Left colon (tissue), 2 donors: Measurements from ENCODE around the gene AP1M2. TPM values are rescaled to one million over a fixed set of nuclear protein-coding genes. Genes with fewer than 3 reads are reported as not detected.
"Not testable (repeated sequence)": the region's sequence is repeated elsewhere in the genome, so short reads cannot be mapped to it uniquely, and the experiment has no call there.

Experiments used
- ATAC-seq: fragments of 200-7000 bp; cut with Tn5 transposase; one replicate; pipeline ENCODE4 v1.9.1; 2020; ENCODE audit warnings: mild to moderate bottlenecking, moderate library complexity
- DNase-seq, 2 donors: peaks; one replicate each; pipeline ENCODE4 v3.0.0-alpha.2; 2020
- intact Hi-C, 2 donors: fragments of 100-400 bp; cut with DNase I in 1 of 2; cut with micrococcal nuclease in 1 of 2; formaldehyde crosslinking; loops; one replicate each; pipeline versions ENCODE4 v1.11.2 to v1.14.0; 2022; cut with DNase I, micrococcal nuclease
- total RNA-seq, 2 donors: library from RNA; stranded (reverse); fragmentation: NEBNext Ultra II Directional; extraction: Animal tissue kit (Norgen Biotek cat#: 25700); gene quantifications; one replicate each; pipeline ENCODE4 v1.2.1, GENCODE V29; 2021
- donor health status: DM: no; HTN: no; CAD: no.
- donor health status: DM: yes; HTN: yes; CAD: no.

AP1M2 gene
- total RNA-seq, 2 donors from 2014 or later: 116 to 158 TPM

DNA sequence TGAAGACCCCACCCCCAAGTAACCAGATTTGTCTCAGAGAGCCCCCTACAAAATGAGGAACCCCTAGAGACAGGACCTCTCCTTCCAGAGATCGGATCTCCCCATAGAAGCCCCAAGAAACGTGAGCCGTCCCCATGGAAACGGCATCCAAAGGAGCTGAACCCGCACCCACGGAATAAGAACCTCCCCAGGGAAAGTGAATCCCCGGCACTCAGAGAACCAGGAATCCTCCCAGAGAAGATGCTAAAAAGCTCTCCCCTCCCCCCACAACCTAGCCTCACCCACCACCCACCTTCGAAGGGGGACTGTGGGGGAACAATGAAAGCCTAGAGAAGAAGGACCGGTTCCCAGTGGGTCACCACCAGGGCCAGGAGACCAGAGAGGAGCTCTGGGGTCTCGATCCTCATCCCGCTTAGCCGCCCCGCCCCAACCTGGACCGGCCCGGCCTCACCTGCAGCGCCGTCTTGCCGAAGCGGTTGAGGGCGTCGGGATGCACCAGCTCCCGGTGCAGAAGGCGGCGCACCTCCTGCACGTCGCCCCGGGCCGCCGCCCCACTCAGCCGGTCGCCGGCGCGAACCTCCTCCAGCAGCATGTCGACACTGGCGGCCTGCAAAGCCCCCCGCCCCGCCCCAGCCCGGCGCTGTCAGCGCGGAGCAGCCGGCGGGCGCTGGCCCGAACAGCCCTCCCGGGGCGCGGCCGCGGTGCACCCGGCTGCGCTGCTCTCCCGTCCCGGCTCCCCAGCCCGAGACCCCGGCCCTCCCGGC, 18.9 kb downstream of the AP1M2 start:
- ATAC-seq: peak; percentile 32
- intact Hi-C loops: no loop called here
- peak; percentile 54 to 72 for DNase-seq

DNA sequence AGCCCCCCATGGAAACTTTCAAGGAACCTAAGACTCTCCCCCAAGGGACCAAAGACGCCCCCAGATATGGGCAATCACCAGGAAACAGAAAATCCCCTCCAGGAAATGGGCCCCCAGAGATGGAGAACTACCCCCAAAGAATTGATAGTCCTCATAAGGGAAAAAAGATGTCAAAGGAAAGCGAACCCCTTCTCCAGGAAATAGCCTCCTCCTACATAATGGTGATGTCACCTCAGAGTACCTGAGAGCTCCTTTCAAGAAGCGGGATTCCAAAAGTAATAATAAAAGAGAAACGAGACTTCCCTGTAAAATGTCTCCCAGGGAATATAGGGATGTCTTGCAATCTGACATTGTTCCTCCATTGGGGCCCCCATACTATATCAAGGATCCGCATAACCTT, 19.5 kb downstream of the AP1M2 start:
- intact Hi-C loops: no loop called here
- ATAC-seq (no peak), DNase-seq (no peak)

DNA sequence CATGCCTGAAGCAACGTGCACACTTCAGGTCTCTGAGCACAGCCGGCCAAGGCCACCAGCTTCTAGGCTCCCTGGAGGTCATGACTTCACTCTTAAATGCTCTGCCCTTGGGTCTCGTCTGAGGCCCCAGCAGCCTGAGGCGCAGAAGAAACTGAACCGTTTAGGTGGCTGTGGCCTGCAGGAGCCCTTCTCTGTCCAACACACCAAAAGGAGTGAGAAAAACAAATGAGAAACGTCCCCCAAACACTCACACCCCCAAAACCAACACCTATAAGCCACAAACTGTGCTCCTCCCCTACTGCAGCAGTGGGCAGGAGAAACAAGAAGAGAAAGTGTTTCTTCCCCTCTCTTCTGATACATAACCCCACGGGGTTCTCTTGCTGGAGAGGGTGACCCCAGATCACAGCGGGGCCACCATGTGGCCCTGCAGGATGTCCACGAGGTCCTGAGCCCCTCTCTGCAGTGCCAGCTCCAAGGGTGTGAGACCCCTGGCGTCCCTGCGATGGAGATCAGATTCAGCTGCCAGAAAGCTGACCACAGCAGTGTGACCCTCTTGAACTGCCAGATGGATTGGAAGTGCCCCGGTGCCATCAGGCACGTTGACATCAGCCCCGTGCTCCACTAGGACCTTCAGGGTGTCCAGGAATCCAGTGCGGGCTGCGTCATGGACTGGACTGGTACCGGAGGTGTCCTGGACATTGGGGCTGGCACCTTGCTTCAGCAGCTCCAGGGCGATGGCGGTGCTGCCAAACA, 20.3 kb downstream of the AP1M2 start:
- no peak for ATAC-seq
- intact Hi-C loops: no loop called here
- peak; percentile 45 to 50 for DNase-seq

DNA sequence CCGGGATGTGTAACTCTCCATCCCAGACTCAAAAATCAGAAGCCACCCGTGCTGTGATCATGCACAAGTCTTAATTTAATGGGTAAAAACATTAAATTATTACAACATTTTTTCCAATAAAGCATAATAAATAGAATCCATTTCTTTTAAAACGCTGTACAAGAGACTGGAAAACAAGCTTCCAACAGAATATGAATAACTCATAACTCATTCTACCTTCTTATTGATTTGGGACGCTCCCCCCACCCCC, 20.8 kb downstream of the AP1M2 start:
- intact Hi-C loops: no loop called here
- DNase-seq (no peak), ATAC-seq (no peak)

DNA sequence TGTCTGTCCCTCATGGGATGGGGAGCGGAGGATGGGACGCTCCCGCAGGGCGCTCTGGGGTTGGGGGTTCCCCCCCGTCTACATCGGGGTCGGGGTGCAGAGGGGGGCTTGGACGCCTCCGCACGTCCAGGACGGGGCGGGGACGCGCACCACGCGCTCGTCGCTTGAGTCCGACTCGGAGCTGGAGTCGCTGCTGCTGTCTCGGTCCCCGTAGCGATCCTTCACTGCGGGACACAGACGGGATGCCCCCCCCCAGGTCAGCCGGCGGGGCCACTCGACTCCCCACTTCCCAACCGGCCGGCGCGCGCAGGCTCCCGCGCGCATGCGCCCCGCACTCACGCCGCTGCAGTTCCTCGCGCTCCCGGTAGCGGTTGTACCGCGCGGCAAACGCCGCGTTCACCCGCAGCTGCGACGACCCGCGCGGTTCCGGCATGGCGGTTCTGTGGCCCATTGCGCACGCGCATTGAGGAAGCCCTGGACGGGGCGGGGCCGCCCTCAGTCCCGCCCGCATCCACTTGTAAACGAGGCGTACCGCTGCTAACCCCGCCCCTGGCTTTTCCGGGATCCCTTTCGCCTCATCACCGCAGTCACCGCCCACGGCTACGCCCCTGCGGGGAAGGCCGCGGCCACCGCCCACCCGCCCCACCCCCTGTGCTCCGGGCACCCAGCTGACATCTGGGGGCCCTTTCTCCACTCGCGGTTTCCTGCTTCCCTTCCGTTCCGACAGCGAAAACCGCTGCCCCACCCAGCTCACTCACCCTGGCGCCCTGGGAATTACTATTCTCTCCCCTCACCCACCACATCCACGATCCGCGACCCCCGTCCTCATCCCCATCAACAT, 21.3 kb downstream of the AP1M2 start, which contains the start of gene KRI1:
TSS of gene KRI1 (minus strand) at position 444 of the 841 bp plus-strand sequence. CDS start at position 433, 11 bp downstream.
- DNase-seq (peak; percentile 99), ATAC-seq (peak; percentile 76)
- intact Hi-C loops: no loop called here

DNA sequence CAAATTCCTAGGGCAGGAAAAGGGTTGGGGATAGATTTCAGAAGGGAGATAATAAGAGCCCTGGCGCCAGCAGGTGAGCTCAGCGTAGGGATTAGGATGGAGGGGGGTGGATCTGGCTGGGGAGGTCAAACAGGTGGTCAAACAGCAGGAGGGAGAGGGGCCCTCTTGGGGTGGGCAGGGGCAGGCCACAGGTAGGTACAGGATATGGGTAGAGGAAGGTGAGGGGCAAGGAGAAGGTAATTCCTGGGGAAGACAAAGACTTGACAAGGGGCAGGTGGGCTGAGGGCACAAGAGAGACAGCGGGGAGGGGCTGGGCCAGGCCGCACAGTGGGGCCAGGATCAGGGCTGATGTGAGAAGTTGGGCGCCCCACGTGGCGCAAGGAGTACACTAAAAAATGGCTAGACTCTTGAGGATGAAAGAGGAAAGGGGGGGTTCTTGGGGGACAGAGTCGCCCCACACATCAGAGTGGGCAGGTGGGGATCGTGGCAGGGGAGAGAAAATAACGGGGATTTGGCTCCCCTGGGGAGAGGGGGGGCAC, 22.0 kb downstream of the AP1M2 start:
- DNase-seq: peak; percentile 58 to 70
- ATAC-seq: no peak
- intact Hi-C loops: no loop called here

DNA sequence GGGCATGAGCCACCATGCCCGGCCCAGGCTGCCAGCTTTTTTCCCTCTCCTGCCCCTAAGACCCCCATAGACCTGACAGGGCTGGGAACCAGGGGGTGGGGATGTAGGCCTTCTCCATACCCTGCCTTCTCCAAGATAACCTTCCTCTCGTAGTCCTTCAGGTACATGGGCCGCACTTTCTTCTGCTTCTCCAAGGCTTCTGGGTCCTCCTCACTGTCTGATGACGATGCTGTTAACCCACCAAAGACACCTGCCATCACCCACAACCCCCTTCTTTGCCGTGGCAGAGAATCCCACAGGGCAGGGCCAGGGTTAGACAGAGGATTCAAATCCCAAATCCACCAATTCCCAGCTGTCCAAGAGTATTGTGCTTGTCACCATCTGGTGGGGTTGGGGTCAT, 24.5 kb downstream of the AP1M2 start:
- DNase-seq (no peak), ATAC-seq (no peak)
- intact Hi-C loops: no loop called here

DNA sequence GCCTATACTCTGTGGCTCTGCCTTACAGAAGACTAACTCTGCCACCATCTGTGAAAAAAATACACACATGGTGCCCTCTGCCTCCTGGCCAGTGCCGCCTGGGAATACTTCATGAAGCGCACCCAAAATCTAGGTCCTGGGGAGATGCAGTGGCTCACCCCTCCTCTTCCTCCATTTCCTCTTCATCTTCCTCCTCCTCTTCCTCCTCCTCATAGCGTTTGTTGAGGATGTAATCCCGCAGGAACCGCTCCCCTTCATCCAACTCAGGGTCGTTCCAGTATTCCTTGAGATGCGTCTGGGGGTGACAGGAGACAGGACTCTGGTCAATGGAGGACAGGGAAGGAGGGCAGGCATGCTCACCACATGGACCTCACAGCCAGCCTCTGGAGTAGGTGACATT, 27.0 kb downstream of the AP1M2 start:
- ATAC-seq (no peak), DNase-seq (no peak)
- intact Hi-C loops: no loop called here

DNA sequence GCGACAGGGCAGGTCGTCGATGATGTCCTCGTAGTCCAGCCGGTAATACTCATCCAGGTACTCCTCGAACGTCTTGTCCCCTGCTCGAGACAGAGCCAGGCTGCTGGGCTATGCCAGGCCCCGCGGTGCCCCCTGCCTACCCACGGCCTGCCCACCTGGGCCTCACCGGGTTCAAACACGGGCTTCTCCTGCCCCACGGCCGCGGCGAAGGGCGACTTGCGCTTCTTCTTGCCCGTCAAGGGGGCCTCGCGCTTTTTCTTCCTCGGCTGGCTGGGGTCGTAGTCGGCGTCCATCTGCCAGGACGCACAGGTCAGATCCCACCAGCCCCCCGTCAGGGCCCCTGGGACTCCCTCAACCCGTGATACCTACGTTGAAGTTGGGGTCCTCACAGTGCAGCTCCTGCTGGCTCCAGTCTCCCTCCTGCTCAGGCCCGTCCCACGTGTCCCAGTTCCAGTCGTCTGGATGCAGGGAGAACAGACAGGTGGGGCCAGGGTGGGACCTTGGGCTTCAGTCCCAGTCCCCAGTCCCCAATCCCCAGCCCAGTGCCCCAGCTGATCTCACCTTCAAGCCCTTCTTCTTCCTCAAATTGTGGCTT, 29.4 kb downstream of the AP1M2 start:
- intact Hi-C loops: no loop called here
- DNase-seq: no peak
- no peak for ATAC-seq

DNA sequence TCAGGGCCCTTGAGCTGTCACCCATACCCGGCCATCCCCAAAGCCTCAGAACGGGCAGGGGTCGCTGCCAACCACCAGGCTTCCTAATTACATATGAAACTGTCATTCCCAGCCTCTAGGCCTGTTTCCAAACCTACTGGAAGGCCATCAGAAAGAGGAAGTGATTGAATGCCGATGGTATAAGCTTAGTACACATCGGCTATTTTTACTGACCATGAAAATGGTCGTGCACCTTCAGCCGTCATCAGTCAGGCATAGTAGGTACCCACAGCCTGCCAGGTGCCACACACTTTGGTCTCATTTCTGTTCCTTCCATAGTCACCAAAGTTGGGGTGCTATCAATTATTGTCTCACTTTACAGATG, 31.5 kb downstream of the AP1M2 start:
- no peak for ATAC-seq
- intact Hi-C loops: no loop called here
- DNase-seq: no peak

DNA sequence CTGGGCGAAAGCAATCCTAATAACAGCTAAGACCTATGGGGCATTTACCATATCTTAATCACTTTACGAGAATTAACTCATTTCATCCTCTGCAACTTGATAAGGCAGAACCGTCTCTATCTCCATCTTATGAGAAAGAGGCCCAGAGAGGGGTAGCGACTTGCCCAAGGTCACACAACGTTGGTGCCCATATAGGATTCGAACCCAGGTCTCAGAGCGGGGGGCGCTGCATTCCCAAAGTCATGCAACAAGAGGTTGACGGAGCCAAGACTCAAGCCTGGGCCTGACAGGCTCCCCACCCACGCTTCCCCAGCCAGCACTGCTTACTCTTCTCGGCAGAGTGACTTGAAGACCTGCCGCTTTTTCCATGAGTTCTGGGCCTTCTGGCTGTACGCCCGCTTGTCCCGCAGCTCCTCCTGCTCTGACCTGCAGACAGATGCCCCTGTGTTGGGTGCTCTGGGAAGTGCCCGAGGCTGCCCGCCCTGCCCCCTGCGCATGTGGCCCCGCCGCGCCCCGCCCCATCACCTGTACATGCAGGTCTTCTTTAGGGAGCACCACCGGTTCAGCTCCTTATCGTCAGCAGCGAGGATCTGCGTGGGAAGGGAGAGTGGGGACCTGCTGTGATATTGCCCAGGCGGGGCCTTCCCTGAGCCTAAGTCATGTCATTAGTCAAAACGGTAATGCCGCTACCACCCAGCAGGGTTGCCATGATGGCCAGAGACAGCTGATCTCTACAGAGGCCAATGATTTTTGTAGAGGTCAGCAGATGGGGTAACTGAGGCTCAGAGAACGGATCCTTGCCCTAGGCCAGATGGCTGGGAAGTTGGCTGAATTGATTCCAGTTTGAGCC, 32.1 kb downstream of the AP1M2 start:
- DNase-seq (peak in 1 of 2 donors; percentile 20), ATAC-seq (peak; percentile 13)
- intact Hi-C loops: no loop called here

DNA sequence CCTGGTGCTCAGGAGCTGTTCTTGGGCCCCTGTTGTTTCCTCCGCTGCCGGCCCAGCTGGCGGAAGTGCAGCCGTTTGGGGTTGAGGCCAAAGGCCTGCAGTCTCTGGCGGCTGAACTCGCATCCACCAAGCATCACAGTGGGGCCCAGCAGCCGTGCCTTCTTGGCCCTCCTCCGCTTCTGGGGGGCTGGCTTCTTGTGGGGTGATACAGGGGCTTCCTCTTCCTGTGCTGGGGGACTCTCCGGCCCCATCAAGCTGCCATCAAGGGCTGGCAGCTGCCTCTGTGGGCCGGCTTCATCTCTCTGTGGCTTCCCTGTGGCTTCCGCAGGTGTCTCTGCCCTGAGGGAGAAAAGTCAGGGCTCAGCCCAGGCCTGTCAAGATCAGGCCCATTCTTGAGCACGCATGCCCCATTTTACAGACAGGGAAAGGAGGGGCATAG, 33.1 kb downstream of the AP1M2 start:
- intact Hi-C loops: no loop called here
- DNase-seq: peak in 1 of 2 donors; percentile 51
- peak; percentile 2 for ATAC-seq

DNA sequence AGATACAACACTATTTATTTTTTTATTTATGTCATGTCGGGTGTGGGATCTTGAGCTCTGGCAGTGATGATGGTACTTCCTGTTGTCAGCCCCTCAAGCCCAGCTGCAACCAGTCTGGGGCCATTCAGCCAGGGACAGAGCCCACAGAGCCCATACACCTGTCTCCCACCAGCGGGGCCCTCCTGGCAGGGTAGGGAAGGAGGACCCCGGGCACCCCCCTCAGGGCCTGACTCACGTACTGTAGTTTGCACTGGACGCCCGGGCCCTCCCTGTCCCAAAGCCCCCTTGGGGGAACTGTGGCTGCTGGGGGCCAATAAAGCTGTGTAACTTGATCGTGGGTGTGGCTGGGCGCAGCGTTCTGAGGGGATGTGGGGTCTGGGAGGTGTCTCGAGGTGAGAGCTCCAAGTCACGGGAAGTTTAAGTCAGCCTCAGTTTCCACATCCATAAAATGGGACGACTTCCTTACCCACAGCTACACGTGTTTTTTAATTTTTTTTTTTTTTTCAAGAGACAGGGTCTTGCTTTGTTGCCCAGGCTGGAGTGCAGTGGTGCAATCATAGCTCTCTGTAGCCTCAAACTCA, 33.9 kb downstream of the AP1M2 start:
- ATAC-seq (no peak), DNase-seq (peak in 1 of 2 donors; percentile 21)

DNA sequence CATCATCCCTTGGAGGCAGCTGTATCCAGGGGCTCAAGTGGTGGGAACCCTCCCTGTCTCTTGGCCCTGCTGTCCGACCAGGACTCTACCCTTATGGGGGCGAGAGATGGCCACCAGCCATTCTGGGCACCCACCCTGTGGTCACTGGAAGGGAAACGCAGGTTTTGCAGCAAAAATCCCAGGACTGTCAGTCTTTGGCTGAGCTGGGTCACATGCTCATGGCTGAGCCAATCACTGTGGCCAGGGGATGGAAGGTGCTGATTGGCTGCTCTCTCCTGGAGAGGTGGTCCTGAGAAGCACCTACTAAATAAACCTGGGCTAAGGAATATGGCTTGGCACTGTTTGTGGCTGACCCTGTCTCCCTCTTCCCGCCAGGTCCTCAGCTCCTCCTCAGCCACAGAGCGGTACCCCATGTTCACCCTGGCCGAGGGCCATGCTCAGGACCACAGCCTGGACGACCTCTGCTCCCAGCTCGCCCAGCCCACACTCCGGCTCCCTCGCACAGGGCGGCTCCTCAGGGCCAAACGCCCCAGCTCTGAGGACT, 34.5 kb downstream of the AP1M2 start:
- DNase-seq (peak in 1 of 2 donors; percentile 36), ATAC-seq (peak; percentile 52)
- intact Hi-C loops: no loop called here

More for the DNA sequence above, 33.9 kb downstream of the AP1M2 start:
- intact Hi-C loops: no loop called here

DNA sequence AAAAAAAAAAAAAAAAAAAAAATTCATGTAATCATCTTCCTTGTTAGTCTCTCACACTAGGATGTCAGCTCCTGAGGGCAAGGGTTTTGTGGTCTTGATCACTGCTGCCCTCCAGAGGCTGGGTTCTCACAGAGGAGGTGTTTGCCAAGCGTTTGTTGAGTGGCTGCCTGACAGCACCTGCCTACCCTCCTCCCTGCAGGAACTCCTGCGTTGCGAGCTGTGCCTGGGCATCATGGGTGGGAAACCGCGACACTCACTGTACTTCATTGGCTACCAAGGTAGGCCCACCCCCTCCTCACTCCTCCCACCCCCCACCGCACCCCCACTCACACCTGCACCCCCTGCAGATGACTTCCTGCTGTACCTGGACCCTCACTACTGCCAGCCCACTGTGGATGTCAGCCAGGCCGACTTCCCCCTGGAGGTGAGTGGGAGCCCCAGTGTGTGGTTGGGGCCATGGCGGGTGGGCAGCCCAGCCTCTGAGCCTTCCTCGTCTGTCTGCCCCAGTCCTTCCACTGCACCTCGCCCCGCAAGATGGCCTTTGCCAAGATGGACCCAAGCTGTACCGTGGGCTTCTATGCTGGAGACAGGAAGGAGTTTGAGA, 35.3 kb downstream of the AP1M2 start:
- ATAC-seq (peak; percentile 34), DNase-seq (peak in 1 of 2 donors; percentile 50)
- intact Hi-C loops: no loop called here

DNA sequence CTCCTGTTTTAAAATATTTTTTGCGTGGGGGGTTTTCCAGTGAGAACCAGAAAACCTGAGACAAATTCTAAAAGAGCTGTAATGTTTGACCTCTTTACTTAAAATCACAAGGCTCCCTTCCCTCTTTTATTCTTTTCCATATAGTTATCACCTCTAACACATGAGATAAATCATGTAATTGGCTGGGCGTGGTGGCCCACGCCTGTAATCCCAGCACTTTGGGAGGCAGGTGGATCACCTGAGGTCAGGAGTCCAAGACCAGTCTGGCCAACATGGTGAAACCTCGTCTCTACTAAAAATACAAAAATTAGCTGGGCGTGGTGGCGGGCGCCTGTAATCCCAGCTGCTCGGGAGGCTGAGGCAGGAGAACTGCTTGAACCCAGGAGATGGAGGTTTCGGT, 36.1 kb downstream of the AP1M2 start:
- intact Hi-C loops: not testable (repeated sequence)
- peak; percentile 52 to 54 for DNase-seq
- peak; percentile 67 for ATAC-seq

DNA sequence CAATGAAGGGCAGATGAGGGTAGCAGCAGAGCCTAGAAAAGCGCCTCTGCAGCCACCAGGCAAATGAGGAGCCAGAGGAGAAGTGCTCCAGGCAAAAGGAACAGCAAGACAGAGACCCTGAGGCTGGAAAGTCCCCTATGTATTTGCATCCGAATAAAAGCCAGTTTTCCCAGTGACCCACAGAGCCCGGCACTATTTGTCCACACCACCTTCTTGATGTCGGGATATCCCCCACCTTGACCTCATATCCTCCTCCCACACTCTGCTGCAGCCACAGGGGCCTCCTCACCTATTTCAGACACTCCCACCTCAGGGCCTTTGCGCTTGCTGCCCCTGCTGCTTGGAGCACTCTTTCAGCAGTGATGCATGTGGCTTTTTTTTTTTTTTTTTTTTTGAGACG, 36.8 kb downstream of the AP1M2 start:
- intact Hi-C loops: no loop called here
- DNase-seq (no peak), ATAC-seq (no peak)
